Stimulated activated CD8-positive, alpha-beta memory T cell treated with anti-CD3 and anti-CD28 coated beads, Interleukin-12 subunit alpha, Interleukin-12 subunit beta, amount 100 ng/mL, for 4 hours (primary cell): Measurements from ENCODE around the gene SMARCD2.
A peak's percentile ranks its signal among the peaks of the same experiment; 100 is the strongest.
"Not testable (repeated sequence)": the region's sequence is repeated elsewhere in the genome, so short reads cannot be mapped to it uniquely, and the experiment has no call there.

Source experiments
- DNase-seq: peaks from one replicate; pipeline ENCODE4 v3.0.0-alpha.2; 2020; ENCODE audit warnings: low read depth

The SMARCD2 gene

GRCh38 chr17:63850401-63850800 lies 7.9 kb upstream of the SMARCD2 start:
- DNase-seq, result no peak

GRCh38 chr17:63848834-63849689 lies 6.6 kb upstream of the SMARCD2 start:
- peak; percentile 90 for DNase-seq

- DNase-seq, result no peak
Measured at GRCh38 chr17:63847525-63848249, 5.2 kb upstream of the SMARCD2 start.

GRCh38 chr17:63845509-63845908 lies 3.0 kb upstream of the SMARCD2 start:
- DNase-seq, result no peak

- no peak for DNase-seq
Measured at GRCh38 chr17:63843910-63844677, 1.6 kb upstream of the SMARCD2 start.

GRCh38 chr17:63843387-63843888 lies 953 bp upstream of the SMARCD2 start:
- DNase-seq, result not testable (repeated sequence)

GRCh38 chr17:63842173-63842539 lies 329 bp downstream of the SMARCD2 start:
- DNase-seq, result peak; percentile 27

- DNase-seq, result no peak
Measured at GRCh38 chr17:63841350-63842172, 924 bp downstream of the SMARCD2 start.

- no peak for DNase-seq
Measured at GRCh38 chr17:63840591-63841349, 1.7 kb downstream of the SMARCD2 start.

- DNase-seq, result no peak
Measured at GRCh38 chr17:63838631-63839171, 3.8 kb downstream of the SMARCD2 start.

- DNase-seq, result no peak
Measured at GRCh38 chr17:63837962-63838600, 4.4 kb downstream of the SMARCD2 start.

GRCh38 chr17:63837480-63837879 lies 5.0 kb downstream of the SMARCD2 start:
- DNase-seq, result no peak

- no peak for DNase-seq
Measured at GRCh38 chr17:63836811-63837210, 5.7 kb downstream of the SMARCD2 start.

- DNase-seq, result no peak
Measured at GRCh38 chr17:63835167-63835720, 7.2 kb downstream of the SMARCD2 start.

GRCh38 chr17:63834431-63835166 lies 7.9 kb downstream of the SMARCD2 start:
- peak; percentile 31 for DNase-seq

GRCh38 chr17:63833741-63834373 lies 8.6 kb downstream of the SMARCD2 start:
- DNase-seq, result no peak

- no peak for DNase-seq
Measured at GRCh38 chr17:63833026-63833740, 9.3 kb downstream of the SMARCD2 start.

- no peak for DNase-seq
Measured at GRCh38 chr17:63832455-63832854, 10.0 kb downstream of the SMARCD2 start.
